ENCODE measurements around the gene HP1BP3. TPM values are rescaled to one million over a fixed set of nuclear protein-coding genes. Genes with fewer than 3 reads are reported as not detected.

The HP1BP3 gene
- total RNA-seq, 6 experiments from 2014 or later = 171 to 207 (median 200) TPM

DNA sequence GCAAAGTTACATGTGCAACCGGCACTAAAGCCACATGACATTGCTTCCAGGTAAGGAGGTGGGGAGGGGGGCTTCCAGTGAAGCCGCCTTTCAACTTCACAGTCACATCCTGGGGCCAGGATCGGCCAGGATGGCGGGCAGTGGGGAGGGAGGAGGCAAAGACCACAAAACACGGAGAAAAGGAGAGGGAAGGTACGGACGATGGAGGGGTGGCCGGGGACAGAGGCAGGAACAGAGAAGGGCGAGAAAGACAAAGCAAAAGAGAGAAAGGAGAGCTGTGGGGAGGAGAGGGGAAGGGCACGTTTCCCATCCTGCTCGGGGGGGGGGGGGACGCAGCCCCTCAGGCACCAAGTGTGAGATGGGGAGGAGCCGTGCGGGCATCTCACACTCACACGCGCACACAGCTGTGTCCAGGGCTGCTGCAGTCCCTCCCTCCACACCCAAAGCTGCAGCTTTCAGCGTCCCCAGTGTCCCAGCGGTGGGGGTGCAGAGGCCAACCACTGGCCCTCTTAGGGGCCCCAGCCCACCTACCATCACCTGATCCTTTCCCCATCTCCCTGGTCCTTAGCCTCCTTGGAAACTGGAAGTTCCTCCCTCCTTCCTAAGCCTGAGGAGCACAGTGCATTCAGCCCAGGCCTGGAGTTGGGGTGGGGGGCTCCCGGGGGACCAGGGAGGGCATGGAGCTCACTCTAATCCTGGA is 57.0 kb downstream of the HP1BP3 start:
- H3K36me3 Mint-ChIP-seq (ENCODE audit: low read depth) = peaks cover 3% of the 10 kb centered on the region
- peak overlapping the region; percentile 60 for H3K4me3 Mint-ChIP-seq
- peaks cover 31% of the 10 kb centered on the region for H3K4me1 Mint-ChIP-seq (ENCODE audit: low read depth)

GRCh38 chr1:20729155-20729931 is 57.8 kb downstream of the HP1BP3 start:
- H3K36me3 Mint-ChIP-seq (ENCODE audit: low read depth) = peaks cover 8% of the 10 kb centered on the region
- H3K4me3 Mint-ChIP-seq = no peak overlapping the region
- TF ChIP-seq, protein P1, sequence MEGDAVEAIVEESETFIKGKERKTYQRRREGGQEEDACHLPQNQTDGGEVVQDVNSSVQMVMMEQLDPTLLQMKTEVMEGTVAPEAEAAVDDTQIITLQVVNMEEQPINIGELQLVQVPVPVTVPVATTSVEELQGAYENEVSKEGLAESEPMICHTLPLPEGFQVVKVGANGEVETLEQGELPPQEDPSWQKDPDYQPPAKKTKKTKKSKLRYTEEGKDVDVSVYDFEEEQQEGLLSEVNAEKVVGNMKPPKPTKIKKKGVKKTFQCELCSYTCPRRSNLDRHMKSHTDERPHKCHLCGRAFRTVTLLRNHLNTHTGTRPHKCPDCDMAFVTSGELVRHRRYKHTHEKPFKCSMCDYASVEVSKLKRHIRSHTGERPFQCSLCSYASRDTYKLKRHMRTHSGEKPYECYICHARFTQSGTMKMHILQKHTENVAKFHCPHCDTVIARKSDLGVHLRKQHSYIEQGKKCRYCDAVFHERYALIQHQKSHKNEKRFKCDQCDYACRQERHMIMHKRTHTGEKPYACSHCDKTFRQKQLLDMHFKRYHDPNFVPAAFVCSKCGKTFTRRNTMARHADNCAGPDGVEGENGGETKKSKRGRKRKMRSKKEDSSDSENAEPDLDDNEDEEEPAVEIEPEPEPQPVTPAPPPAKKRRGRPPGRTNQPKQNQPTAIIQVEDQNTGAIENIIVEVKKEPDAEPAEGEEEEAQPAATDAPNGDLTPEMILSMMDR (IDR thresholded peaks at IDR 0.05) = no peak
- H3K27me3 Mint-ChIP-seq (ENCODE audit: insufficient read depth) = peaks cover 4% of the 10 kb centered on the region
- H3K9me3 Mint-ChIP-seq = peaks cover 6% of the 10 kb centered on the region
- H3K4me1 Mint-ChIP-seq (ENCODE audit: low read depth) = peaks cover 35% of the 10 kb centered on the region
- H3K27ac Mint-ChIP-seq = no peak overlapping the region
- DNase-seq = no peak

More for the DNA sequence above, 57.0 kb downstream of the HP1BP3 start:
- TF ChIP-seq, protein P1 (IDR thresholded peaks at IDR 0.05) = no peak
- no peak for DNase-seq
- peaks cover 4% of the 10 kb centered on the region for H3K9me3 Mint-ChIP-seq
- H3K27me3 Mint-ChIP-seq (ENCODE audit: insufficient read depth) = peaks cover 4% of the 10 kb centered on the region
- H3K27ac Mint-ChIP-seq = no peak overlapping the region

GRCh38 chr1:20728371-20729154 is 58.5 kb downstream of the HP1BP3 start:
- Mint-ChIP-seq H3K36me3 (ENCODE audit: low read depth) (peaks cover 8% of the 10 kb centered on the region), H3K4me3 (no peak overlapping the region), H3K27ac (no peak overlapping the region), H3K4me1 (ENCODE audit: low read depth) (peaks cover 27% of the 10 kb centered on the region), H3K9me3 (peaks cover 6% of the 10 kb centered on the region), H3K27me3 (ENCODE audit: insufficient read depth) (peaks cover 5% of the 10 kb centered on the region)
- DNase-seq = no peak
- TF ChIP-seq, protein P1 (IDR thresholded peaks at IDR 0.05) = no peak

DNA sequence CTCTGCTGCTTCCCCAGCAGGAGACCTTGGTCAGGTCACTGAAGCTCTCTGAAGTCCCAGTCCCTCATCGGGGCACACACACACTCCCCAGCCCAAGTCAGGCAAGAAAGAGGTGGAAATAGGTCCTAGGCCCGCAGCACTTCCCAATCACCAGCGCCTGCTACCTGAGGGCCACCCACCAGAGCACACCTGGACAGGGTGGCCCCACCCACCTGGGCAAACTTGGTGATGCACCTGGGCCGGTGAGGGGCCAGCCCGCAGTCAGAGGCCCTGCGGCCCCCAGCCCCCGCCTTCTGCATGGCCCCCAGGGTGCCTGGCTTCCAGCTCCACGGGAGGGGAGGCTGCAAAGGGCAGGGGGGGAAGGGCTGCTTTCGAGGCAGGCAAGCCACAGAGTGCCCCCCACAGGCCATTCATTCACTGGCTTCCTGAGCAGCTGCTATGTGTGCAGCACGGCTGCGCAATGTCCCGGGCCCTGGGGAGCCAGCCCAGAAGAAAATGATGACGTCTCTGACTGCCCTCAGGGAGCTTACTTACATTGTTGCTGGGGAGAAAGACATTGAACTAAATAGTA is 59.3 kb downstream of the HP1BP3 start:
- peaks cover 6% of the 10 kb centered on the region for H3K9me3 Mint-ChIP-seq
- H3K4me3 Mint-ChIP-seq = no peak overlapping the region
- H3K4me1 Mint-ChIP-seq (ENCODE audit: low read depth) = peaks cover 21% of the 10 kb centered on the region
- H3K27ac Mint-ChIP-seq = no peak overlapping the region
- peaks cover 8% of the 10 kb centered on the region for H3K36me3 Mint-ChIP-seq (ENCODE audit: low read depth)
- TF ChIP-seq, protein P1 (IDR thresholded peaks at IDR 0.05) = peak; percentile 40; the same call in 1 of the 2 replicates
- peaks cover 5% of the 10 kb centered on the region for H3K27me3 Mint-ChIP-seq (ENCODE audit: insufficient read depth)
- no peak for DNase-seq
